Muscle of leg (tissue), 9 donors: ENCODE measurements around the gene ETFRF1. TPM values are rescaled to one million over a fixed set of nuclear protein-coding genes. Genes with fewer than 3 reads are reported as not detected.

Experiments used
- polyA plus RNA-seq, 8 donors: library from polyadenylated mRNA; unstranded; fragments of 120-200 nt; gene quantifications; one replicate each; pipeline versions ENCODE4 v1.2.1 to v1.2.3, GENCODE V29; 2013; ENCODE audit warnings: inconsistent platforms in 1 of 8, low replicate concordance in 1 of 8; ENCODE audit not compliant: insufficient read length in 8 of 8, insufficient read depth in 1 of 8
- total RNA-seq: library from RNA; stranded (reverse); fragments of 120-200 nt; gene quantifications from one replicate; pipeline ENCODE4 v1.2.4, GENCODE V29; 2013

The ETFRF1 gene
- total and polyA plus RNA-seq, 9 donors: 20.8 to 26.9 (median 24.7) TPM

Other genes starting within 250 kb of the ETFRF1 start
- 58.1 TPM for gene BCAT1, start 246.1 kb upstream of the ETFRF1 start, total RNA-seq
- 10 to 100 TPM; 25.4 to 69.5 (median 56.3) TPM for gene BCAT1, start 246.1 kb upstream of the ETFRF1 start, polyA plus RNA-seq
- gene DNAI7, start 77 bp upstream of the ETFRF1 start, total RNA-seq: 0.40 TPM
- gene DNAI7, start 77 bp upstream of the ETFRF1 start, polyA plus RNA-seq: under 1 TPM; 0.28 to 0.80 (median 0.39) TPM
- 10.1 TPM for gene KRAS, start 55.7 kb downstream of the ETFRF1 start, total RNA-seq
- gene KRAS, start 55.7 kb downstream of the ETFRF1 start, polyA plus RNA-seq: 10 to 100 TPM; 14.3 to 25.6 (median 18.7) TPM